Erythroblast (primary cell): ENCODE data around the gene GPX3.
A peak's percentile ranks its signal among the peaks of the same experiment; 100 is the strongest.

Source experiments
- DNase-seq, 2 experiments: peaks; one replicate each; lab custom pipeline; 2025; lab: John Stamatoyannopoulos, UW
- GATA1 ChIP-seq: IDR thresholded peaks from 2 replicates; pipeline ENCODE4 v1.6.1; 2011; ENCODE audit warnings: low read depth, mild to moderate bottlenecking, control low read depth, low read length, moderate library complexity
- POLR2A ChIP-seq: IDR thresholded peaks from 2 replicates; pipeline ENCODE4 v1.6.1; 2011; ENCODE audit warnings: mild to moderate bottlenecking, low read length

Gene GPX3

GRCh38 chr5:151020304-151021110 is at the start of gene GPX3:
Gene GPX3 (plus strand): TSS chr5:151020591. CDS start chr5:151020655, 64 bp downstream.
- DNase-seq: peak; percentile 51 to 63
- TF ChIP-seq POLR2A (no peak), GATA1 (no peak)

- TF ChIP-seq GATA1 (no peak), POLR2A (no peak)
Observed at GRCh38 chr5:150978590-150978989, 41.8 kb upstream of the GPX3 start.

GRCh38 chr5:150987746-150988145 is 32.6 kb upstream of the GPX3 start:
- TF ChIP-seq GATA1 (no peak), POLR2A (no peak)
- DNase-seq: no peak

More at GRCh38 chr5:150978590-150978989, 41.8 kb upstream of the GPX3 start:
- DNase-seq: no peak

GRCh38 chr5:150989695-150990094 is 30.7 kb upstream of the GPX3 start:
- DNase-seq: peak in 1 of 2 experiments; percentile 23
- TF ChIP-seq POLR2A (no peak), GATA1 (no peak)

GRCh38 chr5:150992705-150993104 is 27.7 kb upstream of the GPX3 start:
- TF ChIP-seq POLR2A: no peak
- TF ChIP-seq GATA1: no peak
- DNase-seq: no peak

GRCh38 chr5:150993422-150993821 is 27.0 kb upstream of the GPX3 start:
- no peak for TF ChIP-seq GATA1
- TF ChIP-seq POLR2A: no peak

GRCh38 chr5:150993826-150994412 is 26.5 kb upstream of the GPX3 start:
- DNase-seq: no peak
- no peak for TF ChIP-seq POLR2A
- no peak for TF ChIP-seq GATA1

More at GRCh38 chr5:150993422-150993821, 27.0 kb upstream of the GPX3 start:
- no peak for DNase-seq

GRCh38 chr5:150999704-151000442 is 20.5 kb upstream of the GPX3 start:
- TF ChIP-seq POLR2A (no peak), GATA1 (no peak)
- no peak for DNase-seq

- no peak for DNase-seq
- TF ChIP-seq GATA1 (no peak), POLR2A (no peak)
Observed at GRCh38 chr5:151001436-151001835, 19.0 kb upstream of the GPX3 start.

- DNase-seq: peak; percentile 19 to 26
- TF ChIP-seq GATA1: no peak
- no peak for TF ChIP-seq POLR2A
Observed at GRCh38 chr5:151002250-151002649, 18.1 kb upstream of the GPX3 start.

- no peak for TF ChIP-seq POLR2A
- no peak for TF ChIP-seq GATA1
- no peak for DNase-seq
Observed at GRCh38 chr5:151002681-151003502, 17.5 kb upstream of the GPX3 start.

GRCh38 chr5:151003503-151003860 is 16.9 kb upstream of the GPX3 start:
- no peak for DNase-seq
- no peak for TF ChIP-seq GATA1
- TF ChIP-seq POLR2A: no peak

GRCh38 chr5:151004499-151004898 is 15.9 kb upstream of the GPX3 start:
- no peak for DNase-seq
- no peak for TF ChIP-seq GATA1
- TF ChIP-seq POLR2A: no peak
